ENCODE data around the gene CFAP299. TPM values are rescaled to one million over a fixed set of nuclear protein-coding genes. Genes with fewer than 3 reads are reported as not detected.

Gene CFAP299
- total RNA-seq, 1 donor from 2014 or later = not detected

DNA sequence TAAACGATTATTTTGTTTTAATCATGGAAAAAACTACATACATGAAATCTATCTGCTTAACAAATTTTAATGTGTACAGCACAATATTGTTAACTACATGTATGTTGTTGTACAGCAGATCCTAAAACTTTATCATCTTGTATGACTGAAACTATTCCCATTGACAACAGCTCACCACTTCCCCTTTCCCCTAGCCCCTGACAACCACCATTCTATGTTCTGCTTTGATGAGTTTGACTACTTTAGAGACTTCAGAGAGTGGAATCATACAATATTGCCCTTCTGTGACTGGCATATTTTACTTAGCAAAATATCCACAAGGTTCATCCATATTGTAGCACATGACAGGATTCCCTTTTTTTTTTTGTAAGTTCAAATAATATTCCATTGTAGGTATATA lies 185.9 kb downstream of the CFAP299 start:
- DNase-seq = no peak

- no peak for DNase-seq
Observed at GRCh38 chr4:80526697-80527096, 191.2 kb downstream of the CFAP299 start.

DNA sequence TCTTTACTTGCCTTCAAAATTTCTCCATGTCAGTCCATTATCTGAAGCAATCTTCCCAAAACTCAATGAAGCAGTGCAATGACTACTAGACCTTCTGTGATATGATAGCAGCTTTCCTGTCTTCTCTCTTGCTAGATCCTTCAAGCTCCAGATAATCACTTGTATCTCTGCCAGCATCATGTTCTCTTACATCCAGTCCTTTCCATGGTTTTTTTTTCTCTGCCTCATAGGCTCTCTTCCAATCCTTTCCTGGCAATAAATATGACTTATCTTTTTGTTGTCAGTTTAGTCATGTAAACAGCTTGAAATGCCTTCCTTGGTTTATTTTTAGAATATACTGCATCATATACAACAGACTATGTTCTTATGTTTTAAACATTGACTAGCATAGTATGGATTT lies 193.5 kb downstream of the CFAP299 start:
- no peak for DNase-seq

DNA sequence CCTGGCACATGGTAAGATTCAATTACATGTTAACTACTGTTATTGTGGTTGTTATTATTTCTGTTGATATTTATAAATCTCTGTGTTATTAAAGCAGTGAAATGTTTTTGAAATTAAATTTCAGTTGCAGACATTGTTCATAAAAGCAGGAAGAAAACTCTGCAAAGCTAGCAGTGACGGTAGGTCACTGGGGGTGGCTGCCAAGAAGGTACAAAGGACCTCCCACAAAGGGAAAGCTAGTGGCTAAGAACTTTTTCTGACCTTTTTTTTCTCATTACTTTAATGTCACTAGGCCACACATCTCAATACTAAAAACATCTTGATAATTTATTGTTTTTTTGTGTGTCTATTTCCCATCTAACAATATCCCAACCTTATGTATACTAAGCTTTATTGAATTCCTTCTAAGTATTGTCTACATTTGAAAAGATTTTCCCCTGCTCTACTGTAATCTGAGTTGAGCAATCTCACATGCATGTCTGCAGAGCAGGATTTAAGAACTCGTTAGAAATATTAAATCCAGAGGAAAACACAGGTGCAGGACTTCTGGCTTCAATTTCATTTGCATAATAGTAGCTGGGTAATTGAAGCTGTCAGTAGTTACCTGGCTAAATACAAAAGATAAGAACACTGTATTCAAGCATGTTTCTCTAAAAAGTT lies 197.3 kb downstream of the CFAP299 start:
- no peak for DNase-seq

GRCh38 chr4:80535551-80535950 lies 200.0 kb downstream of the CFAP299 start:
- DNase-seq = no peak

DNA sequence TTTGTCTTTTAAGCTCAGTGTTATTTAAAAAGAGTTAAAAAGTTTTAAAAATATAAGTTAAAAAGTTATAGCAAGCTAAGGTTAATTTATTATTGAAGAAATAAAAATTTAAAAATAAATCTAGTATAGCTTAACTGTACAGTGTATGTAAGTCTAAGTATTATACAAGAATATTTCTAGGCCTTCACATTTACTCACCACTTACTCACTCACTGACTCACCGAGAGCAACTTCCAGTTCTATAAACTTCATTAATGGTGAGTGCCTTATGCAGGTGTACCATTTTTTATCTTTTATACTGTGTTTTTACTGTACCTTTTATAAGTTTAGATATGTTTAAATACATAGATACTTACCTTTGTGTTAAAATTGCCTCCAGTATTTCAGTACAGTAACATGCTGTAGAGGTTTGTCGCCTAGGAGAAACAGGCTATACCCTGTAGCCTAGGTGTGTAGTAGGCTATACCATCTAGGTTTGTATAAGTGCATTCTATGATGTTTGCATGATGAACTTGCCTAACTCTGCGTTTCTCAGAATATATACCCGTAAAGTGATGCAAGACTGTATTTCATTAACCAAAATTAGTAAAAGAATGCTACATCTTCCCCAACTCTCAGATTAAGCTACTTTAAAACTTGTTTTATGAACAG lies 202.9 kb downstream of the CFAP299 start:
- no peak for DNase-seq

DNA sequence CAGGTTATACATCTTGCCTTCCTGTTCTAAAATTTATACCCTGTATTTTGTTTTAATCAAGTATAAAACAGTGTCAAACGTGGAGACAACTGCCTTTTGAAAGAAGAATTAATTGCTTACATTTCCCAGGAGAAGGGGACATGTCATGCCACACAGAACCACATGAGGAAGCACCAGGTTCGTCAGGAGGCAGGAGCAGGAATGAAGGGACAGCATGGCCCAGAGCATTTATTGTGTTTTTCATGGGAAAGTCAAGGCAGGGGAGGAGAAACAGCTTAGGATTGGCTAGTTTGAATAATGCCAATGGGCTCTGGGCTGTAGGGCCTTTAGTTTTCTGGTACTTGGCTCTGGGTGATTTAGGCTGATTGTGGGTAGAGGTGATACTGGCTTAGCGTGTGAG lies 203.7 kb downstream of the CFAP299 start:
- DNase-seq = no peak

GRCh38 chr4:80540349-80540748 lies 204.8 kb downstream of the CFAP299 start:
- no peak for DNase-seq

GRCh38 chr4:80540785-80541469 lies 205.4 kb downstream of the CFAP299 start:
- no peak for DNase-seq

DNA sequence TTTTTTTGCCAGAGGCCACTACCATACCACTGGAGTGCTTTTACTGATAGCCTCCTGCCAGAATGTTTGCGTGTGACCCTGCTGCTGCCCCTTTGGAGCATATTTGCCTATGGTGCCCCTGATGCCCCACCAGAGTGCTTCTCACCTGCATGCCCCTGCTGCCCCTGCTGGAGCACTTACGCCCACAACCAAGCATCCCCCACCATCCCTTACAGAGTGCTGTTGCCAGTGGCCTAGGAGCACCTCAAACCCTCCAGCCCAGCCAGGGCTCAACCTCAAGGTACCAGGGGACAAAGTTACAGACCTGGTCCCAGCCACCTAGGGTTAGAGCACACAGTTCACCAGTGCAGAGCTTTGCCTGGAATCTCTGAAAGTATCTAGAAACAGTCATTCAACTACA lies 207.2 kb downstream of the CFAP299 start:
- no peak for DNase-seq

GRCh38 chr4:80560337-80560736 lies 224.8 kb downstream of the CFAP299 start:
- no peak for DNase-seq

DNA sequence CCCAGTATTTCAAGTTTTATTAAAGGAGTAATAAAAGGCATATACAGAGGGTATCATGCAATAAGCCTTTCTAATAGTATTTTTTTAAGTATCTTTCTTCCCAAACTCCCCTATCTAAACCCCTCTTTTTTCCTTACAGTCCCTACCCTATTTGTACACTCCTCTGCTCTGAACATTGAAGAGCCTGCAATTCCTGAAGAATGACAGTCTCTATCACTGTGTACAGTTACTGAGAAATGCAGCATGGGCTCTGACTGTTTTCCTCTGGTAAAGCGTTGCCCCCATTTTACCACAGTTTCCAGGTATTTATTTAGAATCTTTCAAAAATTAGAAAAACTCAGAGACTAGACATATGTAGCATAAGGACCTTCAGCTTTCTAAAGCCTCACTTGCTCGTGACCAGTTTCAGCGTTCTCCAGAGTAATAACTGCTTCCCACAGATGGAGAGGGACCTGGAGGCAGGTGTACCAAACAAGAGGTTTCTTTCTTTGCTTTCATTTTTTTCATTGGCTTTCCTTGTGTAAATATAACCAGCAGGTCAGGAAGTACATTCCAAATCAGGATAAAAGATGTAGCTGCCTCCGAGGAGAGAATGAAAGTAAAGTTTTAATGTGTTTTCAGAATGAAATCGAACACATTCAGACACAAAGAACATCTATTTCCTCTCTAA lies 230.8 kb downstream of the CFAP299 start:
- DNase-seq = no peak

- no peak for DNase-seq
Observed at GRCh38 chr4:80568891-80569290, 233.4 kb downstream of the CFAP299 start.

DNA sequence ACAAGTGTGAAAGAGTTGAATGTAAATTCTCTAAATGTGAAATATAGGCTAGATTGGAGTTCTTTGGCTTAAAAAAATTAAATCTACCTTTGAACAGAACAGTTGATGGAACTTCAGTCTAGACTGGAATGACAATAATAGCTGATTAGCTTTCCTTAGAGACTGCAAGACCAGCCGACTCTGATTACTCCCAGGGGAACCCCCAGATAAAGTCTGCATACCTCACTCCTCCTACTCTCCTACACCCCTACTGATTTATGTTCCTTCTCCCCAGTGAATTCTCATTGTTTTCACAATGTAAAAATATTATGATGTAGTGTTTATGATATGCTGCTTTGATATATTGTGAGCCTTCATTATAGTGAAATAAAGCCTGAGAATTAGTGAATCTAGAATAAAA lies 241.3 kb downstream of the CFAP299 start:
- no peak for DNase-seq

DNA sequence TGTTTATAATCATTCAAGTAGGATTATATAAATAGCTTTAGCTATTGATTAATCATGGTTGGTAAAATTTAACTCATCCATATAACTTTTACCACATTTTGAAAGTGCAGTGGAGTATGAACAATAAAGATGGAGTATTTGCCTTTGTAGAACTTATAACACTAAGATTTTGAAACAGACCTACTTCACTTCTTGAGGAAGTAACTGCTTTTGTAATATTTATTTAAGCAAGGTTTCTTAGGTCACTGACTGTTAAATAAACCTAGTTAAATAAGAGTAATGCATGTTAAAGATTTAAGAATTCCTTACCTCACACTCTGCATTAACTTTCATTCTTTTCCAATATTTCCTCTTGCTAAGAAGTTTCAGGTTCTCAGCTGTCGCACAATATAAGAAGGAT lies 242.5 kb downstream of the CFAP299 start:
- no peak for DNase-seq

DNA sequence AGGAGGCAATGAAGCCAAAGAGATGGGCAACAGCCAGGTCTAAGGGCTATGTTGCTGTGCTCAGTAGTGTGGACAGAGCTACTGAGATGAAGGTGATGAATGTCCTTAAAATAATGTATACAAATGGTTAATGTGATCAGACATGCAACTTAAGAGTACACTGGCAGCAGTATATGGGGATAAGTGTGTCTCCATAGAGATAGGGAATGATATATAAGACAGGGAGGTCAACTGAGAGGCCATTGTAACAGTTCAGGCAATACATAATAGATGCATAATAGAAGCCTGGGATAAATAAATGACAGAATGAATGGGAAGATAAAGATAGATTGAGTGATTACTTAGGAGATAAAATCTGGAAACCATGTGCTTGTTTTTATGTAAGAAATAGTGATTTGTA lies 250.0 kb downstream of the CFAP299 start:
- peak; percentile 1 for DNase-seq

- no peak for DNase-seq
Observed at GRCh38 chr4:80586716-80587115, 251.2 kb downstream of the CFAP299 start.

DNA sequence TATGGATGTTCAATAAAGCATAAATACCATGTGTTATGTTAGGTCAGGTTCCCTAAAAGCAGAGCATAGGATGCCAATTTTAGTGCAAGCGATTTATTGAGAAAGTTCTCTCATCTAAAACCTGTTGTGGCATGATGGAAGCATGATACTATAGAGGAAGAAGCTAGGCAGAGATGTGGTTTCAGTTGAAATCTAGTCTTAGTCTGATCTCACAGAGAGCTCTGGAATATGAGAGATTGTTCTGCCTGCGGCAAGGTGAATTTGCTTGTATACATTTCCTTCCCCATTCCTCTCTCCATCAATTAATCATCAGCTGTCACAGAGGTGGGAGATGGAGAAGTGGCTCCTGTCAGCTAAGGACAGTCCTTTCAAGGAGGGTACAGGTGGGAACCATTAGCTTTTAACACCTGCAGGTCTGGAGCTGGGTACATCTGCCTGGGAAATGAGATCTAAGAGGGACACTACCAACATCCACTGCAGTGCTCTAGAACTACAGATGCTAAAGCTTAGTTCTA lies 252.4 kb downstream of the CFAP299 start:
- no peak for DNase-seq

GRCh38 chr4:80592950-80593349 lies 257.4 kb downstream of the CFAP299 start:
- no peak for DNase-seq

GRCh38 chr4:80594701-80595100 lies 259.2 kb downstream of the CFAP299 start:
- no peak for DNase-seq

DNA sequence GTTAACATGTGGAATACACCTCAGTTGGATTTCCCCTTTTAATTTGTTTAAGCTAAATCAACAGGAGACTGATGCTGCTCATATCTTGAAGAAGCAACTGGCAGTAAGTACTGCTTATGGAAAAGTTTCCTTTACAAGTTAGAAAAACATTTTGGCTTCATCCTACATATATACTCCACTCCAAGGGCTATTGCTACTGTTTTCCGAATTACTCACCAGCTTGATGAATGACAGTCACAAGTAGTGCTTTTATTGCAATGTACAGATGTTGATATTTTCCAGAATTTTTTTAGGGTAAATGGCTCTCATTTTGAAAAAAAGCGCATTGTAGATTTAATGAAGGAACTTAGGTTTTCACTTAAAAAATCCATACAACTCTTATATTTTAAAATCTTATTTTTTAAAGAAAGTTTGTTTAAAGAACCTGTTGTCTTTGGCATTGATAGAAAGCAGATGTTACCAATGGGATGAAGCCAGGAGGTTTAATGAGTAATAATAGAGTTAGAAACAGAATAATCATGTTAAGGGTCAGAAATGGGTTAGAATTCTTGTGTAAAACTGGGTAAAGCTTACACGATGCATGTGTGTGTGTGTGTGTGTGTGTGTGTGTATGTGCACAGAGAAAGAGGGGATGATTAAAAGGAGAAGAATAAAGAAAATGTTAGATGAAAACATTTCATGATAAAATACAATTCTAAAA lies 272.9 kb downstream of the CFAP299 start:
- DNase-seq = no peak

DNA sequence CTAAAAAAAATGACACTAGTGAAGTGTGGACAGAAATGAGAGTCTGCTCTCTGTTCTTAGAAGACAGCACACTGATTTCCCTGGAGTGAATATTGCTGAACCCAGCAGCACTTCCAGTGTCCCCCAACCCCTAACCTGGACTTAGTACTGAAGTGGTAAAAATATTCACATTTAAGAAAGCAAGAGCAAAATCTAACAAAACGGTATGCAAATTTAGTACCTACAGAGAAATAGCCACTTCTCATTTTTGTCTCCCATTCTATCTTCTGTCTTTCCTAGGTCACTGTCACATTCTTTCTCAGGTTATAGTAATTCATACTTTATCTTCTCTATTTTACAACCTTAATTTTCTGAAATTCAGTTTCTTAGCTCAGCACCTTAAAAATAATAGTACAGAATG lies 274.7 kb downstream of the CFAP299 start:
- DNase-seq = no peak

All from skin of body (tissue), 2 donors.